Medulla oblongata (tissue), 1 donor: ENCODE results near the gene HDAC2.
A peak's percentile ranks its signal among the peaks of the same experiment; 100 is the strongest.

Experiments used
- DNase-seq: peaks from one replicate; pipeline ENCODE4 v3.0.0-alpha.2; 2015; ENCODE audit errors: extremely low spot score

The HDAC2 gene

DNA sequence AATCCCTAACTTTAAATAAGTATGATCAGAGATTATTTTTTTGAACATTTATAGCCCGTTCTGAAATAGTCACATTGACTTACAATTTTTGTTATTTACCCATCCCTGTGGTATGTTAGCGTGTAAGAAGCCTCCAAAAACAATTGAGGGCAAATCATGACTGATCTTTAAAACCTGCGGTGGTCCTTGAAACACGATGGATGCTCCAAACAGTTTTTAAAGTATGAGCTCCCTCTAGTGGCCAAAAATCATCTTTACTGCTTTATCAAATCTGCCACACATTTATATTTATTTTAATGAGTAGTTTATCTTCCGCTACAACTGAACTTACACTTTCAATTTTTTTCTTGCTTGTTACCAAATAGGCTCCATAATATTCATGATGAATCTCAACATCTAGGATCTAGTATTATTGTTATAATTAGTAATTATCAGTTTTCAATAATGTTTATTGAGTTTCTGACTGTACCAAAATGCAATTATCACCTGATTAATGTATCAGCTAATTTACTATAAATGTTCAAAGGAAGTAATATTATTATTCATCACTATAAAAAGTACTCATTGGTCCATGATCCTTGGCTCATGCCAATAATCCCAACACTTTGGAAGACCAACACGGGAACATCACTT is 61.6 kb downstream of the HDAC2 start:
- DNase-seq: peak; percentile 84

DNA sequence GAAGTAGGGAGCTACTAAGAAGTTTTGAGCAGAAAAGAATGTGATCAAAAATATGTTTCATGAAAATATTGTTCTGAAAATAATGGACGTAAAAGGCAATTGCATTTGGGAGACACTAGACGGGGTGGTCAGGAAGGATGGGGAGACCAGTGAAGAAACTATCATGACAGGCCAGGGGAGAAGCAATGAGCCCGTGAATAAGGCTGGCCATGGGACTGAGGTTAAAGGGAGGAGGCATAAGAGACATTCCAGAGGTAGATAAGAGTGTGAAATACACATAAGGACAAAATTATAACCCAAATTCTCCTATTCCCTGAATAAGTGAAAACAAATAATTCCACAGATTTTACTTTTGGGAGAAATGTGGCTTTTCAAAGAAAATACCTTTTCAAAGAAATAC is 62.1 kb downstream of the HDAC2 start:
- DNase-seq: no peak

DNA sequence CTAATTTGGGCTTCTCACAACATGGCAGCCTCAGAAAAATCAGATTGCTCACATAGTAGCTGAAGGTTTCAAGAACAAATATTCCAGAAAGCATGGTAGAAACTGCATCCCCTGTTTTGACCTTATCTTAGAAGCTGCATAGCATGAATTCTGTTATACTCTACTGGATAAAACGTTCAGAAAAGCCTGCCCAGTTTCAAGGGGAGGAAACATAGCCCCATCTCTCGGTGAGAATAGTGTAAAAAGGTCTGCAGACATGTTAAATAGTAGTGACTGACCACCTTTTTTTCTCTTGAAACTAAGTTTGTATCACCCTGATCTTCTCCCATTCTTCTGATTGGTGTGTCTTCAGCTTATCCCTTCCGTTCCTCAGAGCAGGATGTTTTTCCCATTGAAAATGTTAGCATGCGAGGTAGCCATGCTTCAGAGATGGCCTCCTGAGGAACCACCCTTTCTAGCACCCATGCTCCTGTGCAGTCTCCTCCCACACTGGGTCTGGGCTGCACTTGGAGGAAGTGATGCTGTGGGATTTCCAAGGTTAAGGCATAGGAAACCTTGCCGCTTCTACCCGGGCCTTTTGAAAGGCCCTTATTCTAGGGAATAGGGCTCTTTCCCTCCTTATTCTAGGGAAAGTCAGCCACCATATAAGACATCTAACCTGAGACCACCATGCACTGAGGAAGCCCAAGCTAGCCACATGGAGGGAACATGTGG is 63.7 kb downstream of the HDAC2 start:
- DNase-seq: no peak

DNA sequence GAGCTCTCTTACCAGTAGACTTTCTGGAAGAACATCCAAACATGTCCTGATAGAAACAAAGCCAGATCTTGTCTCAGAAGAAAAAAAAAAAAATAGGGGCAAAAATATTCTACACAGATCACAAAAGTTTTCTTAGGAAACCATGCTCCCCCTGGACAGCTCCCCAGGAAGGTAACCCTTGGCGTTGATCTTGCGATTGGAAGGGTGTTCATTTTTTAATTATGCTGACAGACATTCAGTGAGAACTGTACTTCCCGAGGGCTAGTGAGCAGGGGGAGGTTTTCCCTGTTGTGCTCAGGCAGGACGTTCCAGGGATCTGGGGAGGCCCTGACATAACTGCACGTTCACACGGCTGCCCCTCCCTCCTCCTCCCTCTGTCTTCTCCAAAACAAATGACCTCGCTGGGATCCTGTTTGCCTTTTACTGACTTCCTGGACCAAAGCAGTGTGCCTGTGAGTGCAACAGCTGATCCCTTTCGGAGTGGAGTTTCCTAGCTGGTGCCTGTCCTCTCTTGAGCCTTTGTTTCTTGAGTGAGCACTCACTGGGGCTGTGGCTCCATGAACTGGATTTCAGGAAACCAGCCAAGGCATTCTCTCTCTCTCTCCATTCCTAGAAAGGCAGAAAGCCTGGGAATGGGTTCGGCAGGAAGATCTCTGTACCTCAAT is 67.2 kb downstream of the HDAC2 start:
- peak; percentile 15 for DNase-seq

DNA sequence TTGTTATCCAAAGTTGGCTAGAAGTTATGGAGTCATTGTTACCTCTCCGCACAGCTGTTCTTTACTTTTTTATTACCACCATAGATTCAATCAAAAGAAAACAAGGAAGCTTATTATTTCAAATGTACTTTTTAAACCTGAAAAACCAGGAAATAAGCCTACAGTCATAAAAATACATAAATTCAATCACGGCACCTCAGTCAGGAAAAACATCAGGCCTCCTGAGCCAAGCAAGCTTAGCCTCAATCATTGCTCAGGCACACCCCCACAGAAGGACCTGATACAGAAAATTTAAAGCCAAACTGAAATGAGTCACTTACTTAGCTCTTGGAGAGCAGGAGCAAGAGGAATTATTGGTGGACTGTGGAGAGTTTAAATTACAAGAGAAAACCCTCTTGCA is 69.5 kb downstream of the HDAC2 start:
- no peak for DNase-seq

DNA sequence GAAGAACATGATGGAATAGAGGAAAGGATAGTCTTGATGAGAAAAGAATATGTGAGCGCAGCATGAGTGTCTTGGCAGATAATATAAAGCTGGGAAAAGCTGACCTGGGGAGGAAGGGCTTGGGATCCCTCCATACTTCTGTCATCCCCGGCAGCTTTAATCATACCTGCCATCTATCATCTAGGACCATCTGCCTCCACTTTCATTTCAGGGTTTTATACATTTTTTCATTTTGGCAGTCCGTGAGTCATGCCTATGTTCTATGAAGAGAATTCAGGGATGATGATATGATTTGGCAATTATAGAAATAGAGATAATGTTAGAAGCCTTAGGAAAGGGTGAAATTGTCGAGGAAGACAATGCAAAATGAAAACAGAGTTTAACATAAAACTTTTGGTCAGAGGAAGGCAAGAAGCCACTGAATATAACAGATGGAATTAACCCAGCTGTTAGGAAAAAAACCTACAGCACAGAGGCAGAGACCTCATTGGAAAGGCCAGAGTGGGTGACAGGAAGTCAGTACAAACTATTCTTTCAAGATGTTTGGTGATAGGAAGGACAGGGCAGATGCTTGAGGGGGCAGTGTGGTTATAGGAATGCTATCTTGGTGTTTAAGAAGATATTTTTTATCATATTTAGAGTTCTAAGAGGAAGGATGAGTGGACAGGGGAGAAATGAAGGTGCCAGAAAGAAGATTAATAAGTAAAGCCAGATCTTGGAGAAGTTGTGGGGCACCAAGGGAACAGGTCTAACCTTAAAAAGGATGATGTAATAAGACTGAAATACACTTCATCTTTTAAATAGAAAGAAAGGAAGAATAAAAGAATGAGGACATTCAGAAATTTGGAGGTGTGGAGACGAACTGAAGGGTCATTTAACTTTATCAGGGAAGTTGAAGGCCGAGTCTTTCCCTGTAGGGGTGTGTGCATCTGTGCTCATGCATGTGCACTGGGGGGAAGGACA is 76.0 kb downstream of the HDAC2 start:
- DNase-seq: no peak

DNA sequence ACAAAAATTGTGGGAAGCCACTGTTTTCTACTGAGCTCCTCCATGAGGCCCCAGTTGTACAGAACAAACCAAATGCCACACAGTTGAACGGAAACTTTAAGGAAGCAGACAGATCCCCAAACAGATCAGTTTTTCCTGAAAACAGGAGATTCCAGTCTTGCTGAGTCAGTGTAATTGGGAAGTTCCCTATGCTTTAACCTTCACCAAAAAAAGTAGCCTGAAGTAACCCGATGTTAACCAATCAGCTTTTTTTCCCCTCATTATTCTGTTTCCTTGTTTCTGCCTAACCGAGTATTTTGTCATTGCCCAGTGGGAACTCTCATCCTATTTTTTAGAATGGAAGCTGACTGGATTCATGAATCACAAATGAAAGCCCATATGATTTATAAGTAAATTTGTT is 77.1 kb downstream of the HDAC2 start:
- DNase-seq: no peak

DNA sequence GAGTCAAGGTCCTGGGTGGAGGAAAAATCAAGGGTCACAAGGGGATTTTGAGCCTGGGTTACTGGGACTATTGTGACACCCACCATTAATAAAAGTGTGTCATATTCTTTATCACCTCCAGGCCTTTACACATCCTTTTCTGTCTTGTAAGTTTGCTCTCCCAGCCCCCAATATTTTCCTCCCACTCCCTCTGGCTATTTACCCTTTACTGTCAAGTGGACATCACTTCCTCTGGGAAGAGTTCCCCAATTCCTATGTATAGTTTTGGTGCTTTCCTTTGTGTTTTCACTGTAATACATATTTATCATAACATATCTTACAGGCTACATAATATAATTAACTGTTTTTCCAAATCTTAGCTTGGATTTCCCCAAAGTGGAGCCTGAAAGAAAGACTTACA is 77.5 kb downstream of the HDAC2 start:
- DNase-seq: no peak

DNA sequence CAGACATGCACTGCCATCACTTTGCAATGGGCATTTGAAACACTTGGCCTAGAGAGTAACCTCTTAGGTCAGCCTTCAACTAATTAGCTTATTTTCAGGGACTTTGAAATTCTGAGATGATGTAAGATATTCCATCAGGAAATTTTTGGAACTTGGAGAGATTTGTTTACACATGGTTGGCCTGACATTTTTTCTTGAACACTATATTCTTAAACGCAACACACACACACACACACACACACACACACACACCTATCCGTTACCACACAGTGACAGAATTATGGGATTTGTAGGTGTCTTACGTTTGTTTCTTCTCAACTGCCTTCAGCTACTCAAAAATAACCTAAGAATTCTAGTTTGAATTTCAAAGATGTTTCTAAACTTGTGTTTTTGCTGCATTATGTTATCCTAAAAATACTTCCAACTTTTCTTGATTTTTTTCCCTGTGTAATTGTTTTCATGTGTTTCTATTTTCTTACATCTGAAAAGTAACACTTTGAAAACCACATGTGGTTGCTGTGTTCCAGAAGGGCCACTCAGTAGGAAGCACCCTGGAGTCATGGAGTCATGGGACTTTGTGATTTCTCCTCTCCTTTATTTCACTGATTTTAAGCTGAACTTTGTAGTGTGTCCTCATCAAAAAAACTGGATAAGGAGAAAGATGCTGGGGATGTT is 81.9 kb downstream of the HDAC2 start:
- no peak for DNase-seq

DNA sequence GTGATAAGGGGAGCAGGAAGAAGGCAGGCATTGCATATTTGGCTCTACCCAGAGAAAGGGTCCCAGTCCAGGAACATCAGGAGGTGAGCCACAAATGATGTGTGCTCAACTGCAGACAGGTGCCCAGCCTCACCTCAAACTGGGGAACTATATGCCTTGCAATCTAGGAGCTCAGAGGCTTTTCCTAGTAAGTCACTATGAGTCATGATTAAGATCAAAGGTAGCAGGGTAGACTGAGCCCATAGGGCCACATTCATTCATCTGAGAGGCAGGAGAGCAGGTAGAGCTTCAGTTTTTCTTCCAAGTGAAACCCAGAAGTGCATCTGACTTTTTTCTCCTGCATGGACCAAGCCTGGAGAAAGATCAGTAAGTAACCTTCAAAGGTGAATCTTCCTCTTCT is 82.5 kb downstream of the HDAC2 start:
- no peak for DNase-seq

DNA sequence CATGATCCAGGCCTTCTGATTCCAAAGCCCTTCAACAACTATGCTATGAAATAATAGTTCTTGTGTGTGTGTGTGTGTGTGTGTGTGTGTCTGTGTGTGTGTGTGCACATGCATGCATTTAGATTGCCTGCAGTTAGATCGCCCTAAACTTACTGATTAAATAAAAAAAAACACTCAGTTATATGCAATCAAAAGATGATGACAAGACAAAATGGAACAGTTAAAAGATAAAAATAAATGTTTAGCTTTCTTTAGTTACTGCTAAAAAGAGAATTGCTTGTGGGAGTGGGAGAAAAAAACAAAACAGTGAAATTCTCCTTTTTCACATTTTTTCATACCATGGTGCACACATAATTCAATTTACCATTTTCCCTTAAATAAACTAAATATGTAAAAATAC is 84.4 kb downstream of the HDAC2 start:
- no peak for DNase-seq

DNA sequence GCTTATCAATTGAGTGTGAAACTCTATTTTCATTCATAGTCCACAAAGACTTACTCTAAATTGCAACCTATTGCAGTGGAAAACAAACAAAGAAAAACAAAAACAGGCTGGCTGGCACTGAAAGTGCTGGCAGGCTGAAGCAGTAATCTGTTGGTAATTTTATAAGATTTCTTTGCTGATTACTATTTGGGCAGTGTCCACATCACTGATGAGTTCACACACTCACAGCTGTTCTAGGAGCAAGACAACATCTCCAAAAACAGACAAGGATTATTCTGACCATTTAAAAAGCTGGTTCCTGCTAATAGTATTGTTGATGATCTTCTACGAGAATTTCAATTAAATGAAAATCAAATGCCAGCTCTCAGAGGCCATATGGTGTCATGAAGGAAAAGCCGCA is 86.9 kb downstream of the HDAC2 start:
- no peak for DNase-seq
